HG03457 (cell line): ENCODE data around the gene F2RL3.
"Not testable (repeated sequence)": the region's sequence is repeated elsewhere in the genome, so short reads cannot be mapped to it uniquely, and the experiment has no call there.

ENCODE experiments used
- ATAC-seq: cut with Tn5 transposase; IDR thresholded peaks from one replicate; pipeline ENCODE4 v1.9.1; 2021; ENCODE audit warnings: moderate number of reproducible peaks; ENCODE audit not compliant: unreplicated experiment

Gene F2RL3

DNA sequence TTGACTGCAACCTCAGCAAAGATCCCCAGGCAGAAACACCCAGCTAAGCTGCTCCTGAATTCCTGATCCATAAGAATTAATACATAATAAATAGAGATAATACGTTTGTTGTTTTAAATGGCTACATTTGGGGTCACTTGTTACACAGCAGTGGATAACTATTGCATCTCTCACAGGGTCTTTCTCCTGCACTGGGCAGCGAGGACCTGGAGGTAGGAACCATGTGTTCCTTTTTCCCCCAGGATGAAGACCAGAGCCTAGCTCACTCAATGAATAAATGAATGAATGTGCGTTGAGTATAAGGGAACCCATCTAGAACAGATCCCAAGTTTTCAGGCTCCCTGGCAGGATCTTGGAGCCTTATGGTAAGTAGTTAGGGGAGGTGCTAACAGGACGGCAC lies 30.7 kb downstream of the F2RL3 start:
- no peak for ATAC-seq

- ATAC-seq, result no peak
These were observed 32.2 kb downstream of the F2RL3 start for GRCh38 chr19:16920816-16921529.

DNA sequence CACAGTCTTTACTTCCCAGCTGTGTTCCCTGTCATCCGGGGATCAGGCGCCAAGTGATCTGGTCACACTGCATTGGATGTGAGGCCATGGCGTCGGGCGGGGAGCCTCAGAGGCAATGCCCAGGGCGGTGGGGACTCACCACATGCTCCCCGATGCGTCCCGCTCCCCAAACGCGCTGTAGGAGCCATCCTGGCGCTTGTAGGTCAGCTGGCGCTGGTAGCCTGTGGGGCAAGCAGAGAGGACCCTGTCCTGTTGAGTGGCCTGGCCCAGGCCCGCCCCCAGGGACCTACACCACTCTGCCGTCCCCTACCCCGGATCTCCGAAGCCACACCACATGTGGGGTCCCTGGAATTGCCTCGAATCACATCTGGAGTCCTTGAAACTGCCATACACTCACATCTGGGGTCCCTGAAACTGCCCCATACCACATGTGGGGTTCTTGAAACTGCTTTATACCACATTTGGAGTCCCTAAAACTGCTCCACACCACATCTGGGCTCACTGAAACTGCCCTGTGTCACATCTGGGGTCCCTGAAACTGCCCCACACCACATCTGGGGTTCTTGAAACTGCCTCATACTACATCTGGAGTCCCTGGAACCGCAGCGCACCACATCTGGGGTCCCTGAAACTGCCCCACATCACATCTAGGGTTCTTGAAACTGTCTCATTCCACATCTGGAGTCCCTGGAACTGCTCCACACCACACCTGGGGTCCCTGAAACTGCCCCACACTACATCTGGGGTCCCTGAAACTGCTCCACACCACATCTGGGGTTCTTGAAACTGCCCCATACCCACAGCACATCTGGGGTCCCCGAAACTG lies 33.2 kb downstream of the F2RL3 start:
- no peak for ATAC-seq

DNA sequence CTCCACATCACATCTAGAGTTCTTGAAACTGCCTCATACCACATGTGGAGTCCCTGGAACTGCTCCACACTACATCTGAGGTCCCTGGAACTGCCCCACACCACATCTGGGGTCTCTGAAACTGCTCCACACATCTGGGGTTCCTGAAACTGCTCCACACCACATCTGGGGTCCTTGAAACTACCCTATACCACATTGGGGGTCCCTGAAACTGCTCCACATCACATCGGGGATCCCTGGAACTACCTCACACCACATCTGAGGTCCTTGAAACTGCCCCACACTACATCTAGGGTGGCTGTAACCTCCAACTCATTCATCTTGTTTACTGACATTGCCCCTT lies 33.8 kb downstream of the F2RL3 start:
- no peak for ATAC-seq

DNA sequence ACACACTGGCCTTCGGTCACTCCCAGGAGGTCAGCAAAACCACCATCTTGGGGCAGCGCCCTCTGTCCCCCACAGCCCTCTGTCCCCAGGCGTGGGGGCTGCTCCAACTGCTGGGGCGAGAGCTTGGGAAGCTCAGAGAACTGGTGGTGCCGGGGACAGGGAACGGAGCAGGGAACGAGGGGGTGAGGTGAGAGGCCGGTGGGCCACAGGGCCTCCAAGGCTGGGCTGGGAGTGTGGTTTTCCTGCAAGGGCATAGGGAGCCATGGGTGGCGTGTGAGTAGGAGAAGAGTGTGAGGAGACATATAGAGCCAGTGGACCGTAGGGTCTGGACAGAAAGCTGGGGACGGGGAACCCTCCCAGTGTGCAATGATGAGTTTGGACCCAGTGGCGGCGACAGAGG lies 34.1 kb downstream of the F2RL3 start:
- ATAC-seq, result no peak

- ATAC-seq, result no peak
These were observed 39.1 kb downstream of the F2RL3 start for GRCh38 chr19:16927883-16928282.

- ATAC-seq, result no peak
These were observed 39.6 kb downstream of the F2RL3 start for GRCh38 chr19:16928351-16928750.

DNA sequence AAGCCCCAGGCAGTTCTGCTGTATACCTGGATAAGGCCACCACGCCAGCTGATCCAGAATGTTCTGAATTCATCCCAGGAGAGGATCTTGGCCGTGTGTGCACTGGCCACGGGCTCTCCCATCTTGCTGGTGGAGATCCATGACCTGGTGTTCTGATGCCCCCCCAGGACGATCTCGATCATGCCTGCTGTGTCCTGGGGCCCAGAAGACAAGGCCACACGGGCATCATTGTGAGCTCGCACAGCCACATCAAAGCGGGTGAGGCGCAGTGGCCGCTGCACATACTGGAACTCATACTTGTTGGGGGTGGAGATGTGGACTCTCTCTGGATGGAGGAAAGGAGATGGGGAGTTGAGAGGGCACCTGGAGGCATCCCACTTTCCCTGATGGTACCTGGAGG lies 40.1 kb downstream of the F2RL3 start:
- no peak for ATAC-seq

- no peak for ATAC-seq
These were observed 42.0 kb downstream of the F2RL3 start for GRCh38 chr19:16930753-16931152.

GRCh38 chr19:16931306-16931705 lies 42.5 kb downstream of the F2RL3 start:
- ATAC-seq, result no peak

- ATAC-seq, result no peak
These were observed 45.7 kb downstream of the F2RL3 start for GRCh38 chr19:16934489-16934888.

- no peak for ATAC-seq
These were observed 48.1 kb downstream of the F2RL3 start for GRCh38 chr19:16936901-16937300.

DNA sequence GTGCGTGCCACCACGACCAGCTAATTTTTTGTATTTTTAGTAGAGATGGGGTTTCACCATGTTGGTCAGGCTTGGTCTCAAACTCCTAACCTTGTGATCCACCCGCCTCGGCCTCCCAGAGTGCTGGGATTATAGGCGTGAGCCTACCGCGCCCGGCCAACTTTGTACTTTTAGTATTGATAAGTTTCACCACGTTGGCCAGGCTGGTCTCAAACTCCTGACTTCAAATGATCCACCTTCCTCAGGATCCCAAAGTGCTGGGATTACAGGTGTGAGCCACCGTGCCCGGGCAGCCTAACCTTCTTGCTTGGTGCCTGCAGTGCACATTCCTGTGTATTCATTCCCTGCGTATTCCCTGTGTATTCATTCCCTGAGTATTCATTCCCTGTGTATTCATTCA lies 49.0 kb downstream of the F2RL3 start:
- ATAC-seq, result not testable (repeated sequence)

GRCh38 chr19:16938211-16938610 lies 49.4 kb downstream of the F2RL3 start:
- no peak for ATAC-seq

DNA sequence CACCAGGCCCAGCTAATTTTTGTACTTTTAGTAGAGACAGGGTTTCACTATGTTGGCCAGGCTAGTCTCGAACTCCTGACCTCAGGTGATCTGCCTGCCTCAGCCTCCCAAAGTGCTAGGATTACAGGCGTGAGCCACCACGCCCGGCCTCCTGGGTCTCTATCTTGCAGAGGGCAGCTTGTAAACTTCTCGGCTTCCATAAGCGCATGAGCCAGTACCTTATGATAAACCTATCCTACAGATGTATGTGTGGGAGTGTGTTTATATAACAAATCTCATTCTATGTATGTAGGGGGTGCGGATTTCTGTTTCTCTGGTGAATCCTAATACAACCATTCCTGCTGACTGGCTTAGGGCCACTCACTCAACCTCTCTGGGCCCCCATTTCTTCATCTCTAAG lies 51.3 kb downstream of the F2RL3 start:
- ATAC-seq, result not testable (repeated sequence)

GRCh38 chr19:16940626-16941025 lies 51.8 kb downstream of the F2RL3 start:
- no peak for ATAC-seq
